Measurements from ENCODE around the gene C16orf86.

DNA sequence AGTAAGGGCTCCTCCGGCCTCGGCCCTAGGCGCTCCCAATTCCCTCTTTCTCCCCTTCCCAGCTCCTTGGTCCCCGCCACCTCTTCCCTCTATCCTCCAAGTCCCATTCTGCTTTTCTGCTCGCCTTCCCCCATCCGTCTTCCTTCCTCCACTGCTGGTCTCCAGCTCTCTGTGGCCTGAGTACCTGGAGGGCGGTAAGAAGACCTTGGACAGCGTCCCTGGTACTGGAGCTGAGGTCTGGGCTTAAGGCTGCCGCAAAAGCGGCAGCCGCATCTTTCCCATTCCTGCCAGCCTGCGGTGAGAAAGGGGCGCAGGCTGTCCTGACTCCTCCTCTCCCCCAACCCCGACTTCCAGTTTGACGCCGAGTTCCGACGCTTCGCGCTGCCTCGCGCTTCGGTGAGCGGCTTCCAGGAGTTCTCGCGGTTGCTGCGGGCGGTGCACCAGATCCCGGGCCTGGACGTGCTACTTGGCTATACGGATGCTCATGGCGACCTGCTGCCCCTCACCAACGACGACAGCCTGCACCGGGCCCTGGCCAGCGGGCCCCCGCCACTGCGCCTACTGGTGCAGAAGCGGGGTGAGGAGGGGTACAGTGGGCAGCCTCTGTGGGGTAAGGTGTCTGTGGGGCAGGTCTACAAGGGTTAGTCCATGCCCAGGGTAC is 5.4 kb upstream of the C16orf86 start:
- TF ChIP-seq CTCF (IDR thresholded peaks at IDR 0.05; ENCODE audit: insufficient read depth, low read length, poor library complexity, severe bottlenecking) (no peak), EZH2phosphoT487 (conservative IDR thresholded peaks at IDR 0.05; ENCODE audit: low read length) (no peak)
